ENCODE results near the gene TMEM117. TPM values are rescaled to one million over a fixed set of nuclear protein-coding genes. Genes with fewer than 3 reads are reported as not detected.

Gene TMEM117
- polyA plus RNA-seq, 1 donor, result 14.9 TPM

DNA sequence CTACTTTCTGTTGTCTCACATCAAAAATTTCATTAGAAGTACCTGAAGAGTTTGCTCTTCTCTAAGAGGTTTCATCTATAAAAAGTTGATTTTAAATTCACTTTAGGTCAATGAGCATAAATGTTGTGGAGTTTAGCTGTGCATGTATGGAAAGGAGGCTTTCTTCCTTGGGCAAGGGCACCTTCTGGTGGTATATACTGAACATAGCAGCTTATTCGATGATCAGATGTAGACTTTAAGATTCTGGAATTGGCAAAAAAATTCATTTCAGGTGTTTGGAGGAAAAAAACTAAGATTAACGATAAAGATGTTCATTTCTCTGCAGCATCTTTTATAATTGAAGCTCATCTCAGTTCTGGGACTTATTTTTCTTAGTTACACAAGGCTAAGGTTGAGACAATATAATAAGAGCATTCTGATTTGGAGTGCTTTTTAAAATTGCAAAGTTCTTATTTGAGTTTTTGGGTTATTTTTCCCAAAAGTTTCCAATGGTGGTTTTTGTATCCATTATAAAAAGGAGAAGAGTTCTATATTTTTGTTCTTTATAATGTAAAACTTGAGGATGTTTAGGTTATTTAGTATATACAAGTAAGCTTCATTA lies 46.8 kb downstream of the TMEM117 start:
- Histone ChIP-seq H3K27ac (ENCODE audit: low read length) (no peak overlapping the region), H3K4me1 (ENCODE audit: control insufficient read depth, insufficient read depth, low read length) (no peaks in the 10 kb centered on the region), H3K4me3 (ENCODE audit: low read length) (no peak overlapping the region), H3K9me3 (ENCODE audit: control insufficient read depth, low read depth, low read length) (no peaks in the 10 kb centered on the region), H3K27me3 (ENCODE audit: control insufficient read depth, insufficient read depth, low read length) (no peaks in the 10 kb centered on the region), H3K36me3 (ENCODE audit: control insufficient read depth, insufficient read depth, low read length) (no peaks in the 10 kb centered on the region)
- DNase-seq, result peak; percentile 19 to 33
- 37% methylated on average over 2 of the region's 2 CpGs for WGBS (ENCODE audit: insufficient coverage, low lambda C conversion rate)

DNA sequence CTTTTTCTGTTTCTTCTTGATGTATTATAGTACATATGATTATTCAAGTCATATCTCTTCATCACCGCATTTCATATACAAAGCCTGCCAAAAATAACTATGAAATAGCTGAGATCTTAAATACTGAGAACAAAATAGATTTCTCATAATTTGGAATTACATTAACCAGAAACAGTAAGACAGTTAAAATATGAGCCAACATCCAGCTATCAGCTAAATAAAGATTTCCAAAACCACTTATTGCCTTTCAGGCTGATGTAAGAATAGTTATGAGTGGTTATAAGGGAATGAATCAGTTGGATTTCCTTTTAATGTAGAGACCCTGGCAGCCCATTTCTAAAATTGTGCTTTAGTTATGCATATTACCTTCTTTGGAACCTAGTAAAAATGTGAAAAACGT lies 47.4 kb downstream of the TMEM117 start:
- no peak overlapping the region for H3K4me3 ChIP-seq (ENCODE audit: low read length)
- 77% methylated on average over 1 of the region's 2 CpGs for WGBS (ENCODE audit: insufficient coverage, low lambda C conversion rate)
- H3K4me1 ChIP-seq (ENCODE audit: control insufficient read depth, insufficient read depth, low read length), result no peaks in the 10 kb centered on the region
- no peaks in the 10 kb centered on the region for H3K27me3 ChIP-seq (ENCODE audit: control insufficient read depth, insufficient read depth, low read length)
- H3K36me3 ChIP-seq (ENCODE audit: control insufficient read depth, insufficient read depth, low read length), result no peaks in the 10 kb centered on the region
- H3K27ac ChIP-seq (ENCODE audit: low read length), result no peak overlapping the region
- DNase-seq, result no peak
- no peaks in the 10 kb centered on the region for H3K9me3 ChIP-seq (ENCODE audit: control insufficient read depth, low read depth, low read length)

DNA sequence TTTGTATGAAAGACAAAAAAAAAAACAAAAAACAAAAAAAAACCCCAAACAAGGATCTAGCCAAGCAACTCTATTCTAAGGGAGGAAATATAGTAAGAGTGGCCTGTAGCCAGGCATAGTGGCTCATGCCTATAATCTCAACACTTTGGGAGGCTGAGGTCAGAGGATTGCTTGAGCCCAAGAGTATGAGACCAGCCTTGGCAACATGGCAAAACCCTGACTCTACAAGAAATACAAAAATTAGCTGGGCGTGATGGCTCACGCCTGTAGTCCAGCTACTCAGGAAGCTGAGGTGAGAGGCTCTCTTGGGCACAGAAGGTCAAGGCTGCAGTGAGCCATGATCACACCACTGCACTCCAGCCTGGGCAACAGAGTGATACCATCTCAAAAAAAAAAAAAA lies 47.9 kb downstream of the TMEM117 start:
- no peak for DNase-seq
- Histone ChIP-seq H3K36me3 (ENCODE audit: control insufficient read depth, insufficient read depth, low read length) (no peaks in the 10 kb centered on the region), H3K9me3 (ENCODE audit: control insufficient read depth, low read depth, low read length) (no peaks in the 10 kb centered on the region), H3K27me3 (ENCODE audit: control insufficient read depth, insufficient read depth, low read length) (no peaks in the 10 kb centered on the region), H3K4me3 (ENCODE audit: low read length) (no peak overlapping the region), H3K4me1 (ENCODE audit: control insufficient read depth, insufficient read depth, low read length) (no peaks in the 10 kb centered on the region), H3K27ac (ENCODE audit: low read length) (no peak overlapping the region)
- no CpG with 5 or more reads among the region's 2 CpGs for WGBS (ENCODE audit: insufficient coverage, low lambda C conversion rate)

DNA sequence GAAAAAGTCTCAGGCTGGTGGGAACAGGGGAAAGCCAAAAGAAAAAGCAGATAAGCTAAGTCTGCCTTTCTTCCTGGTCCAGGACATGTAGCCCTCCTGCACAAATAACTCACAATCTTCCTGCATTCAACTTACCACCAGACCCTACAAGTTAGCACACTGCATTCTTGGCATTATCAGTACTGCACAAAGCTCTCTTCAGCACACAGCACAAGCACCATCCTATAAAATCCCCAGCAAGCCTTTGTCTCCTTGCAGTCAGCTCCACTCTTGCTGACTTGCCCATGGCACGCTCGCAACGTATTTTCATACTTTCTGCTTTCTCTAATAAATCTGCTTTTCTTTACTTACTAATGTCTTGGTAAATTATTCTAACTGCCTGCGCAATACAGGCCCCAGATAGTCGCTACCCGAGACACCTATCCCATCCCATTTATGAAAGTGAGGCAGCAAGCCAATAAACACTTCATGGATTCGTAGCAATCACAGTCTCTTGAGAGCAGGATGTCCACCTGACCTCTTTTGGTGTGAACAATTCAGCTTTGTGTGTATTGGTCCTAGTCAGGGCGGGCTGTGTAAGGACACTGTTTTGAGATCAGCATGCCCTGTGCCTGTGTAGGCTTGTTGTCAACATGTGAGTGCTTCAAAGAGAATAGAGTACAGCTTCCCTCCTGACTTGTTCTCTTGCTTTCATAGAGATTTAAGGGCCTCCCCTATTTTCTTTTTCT lies 49.0 kb downstream of the TMEM117 start:
- no peak overlapping the region for H3K27ac ChIP-seq (ENCODE audit: low read length)
- no CpG with 5 or more reads among the region's 8 CpGs for WGBS (ENCODE audit: insufficient coverage, low lambda C conversion rate)
- H3K4me3 ChIP-seq (ENCODE audit: low read length), result no peak overlapping the region
- DNase-seq, result peak in 1 of 2 donors; percentile 1
- H3K4me1 ChIP-seq (ENCODE audit: control insufficient read depth, insufficient read depth, low read length), result no peaks in the 10 kb centered on the region
- H3K27me3 ChIP-seq (ENCODE audit: control insufficient read depth, insufficient read depth, low read length), result no peaks in the 10 kb centered on the region
- no peaks in the 10 kb centered on the region for H3K36me3 ChIP-seq (ENCODE audit: control insufficient read depth, insufficient read depth, low read length)
- H3K9me3 ChIP-seq (ENCODE audit: control insufficient read depth, low read depth, low read length), result no peaks in the 10 kb centered on the region

DNA sequence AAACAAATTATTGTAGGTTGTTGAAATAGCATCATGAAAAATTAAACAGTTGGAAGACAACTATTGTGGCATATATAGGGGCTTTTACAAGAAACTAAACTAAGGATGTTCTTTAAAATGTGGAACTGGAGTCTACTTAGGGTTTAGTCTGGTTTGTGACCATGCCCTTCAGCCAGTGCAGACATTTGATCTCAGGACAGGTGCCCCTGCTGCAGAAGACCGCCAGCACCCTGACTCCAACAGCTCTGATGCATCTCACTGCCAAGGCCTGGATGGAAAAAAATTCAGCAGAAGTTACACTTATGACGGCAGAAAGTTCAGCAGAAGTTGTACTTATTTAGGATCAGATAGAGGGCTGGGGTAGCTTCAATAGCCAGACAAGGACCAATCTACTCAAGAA lies 51.5 kb downstream of the TMEM117 start:
- no CpG with 5 or more reads among the region's 2 CpGs for WGBS (ENCODE audit: insufficient coverage, low lambda C conversion rate)
- Histone ChIP-seq H3K36me3 (ENCODE audit: control insufficient read depth, insufficient read depth, low read length) (no peaks in the 10 kb centered on the region), H3K27me3 (ENCODE audit: control insufficient read depth, insufficient read depth, low read length) (no peaks in the 10 kb centered on the region), H3K9me3 (ENCODE audit: control insufficient read depth, low read depth, low read length) (no peaks in the 10 kb centered on the region), H3K27ac (ENCODE audit: low read length) (no peak overlapping the region), H3K4me3 (ENCODE audit: low read length) (no peak overlapping the region), H3K4me1 (ENCODE audit: control insufficient read depth, insufficient read depth, low read length) (no peaks in the 10 kb centered on the region)
- DNase-seq, result no peak

DNA sequence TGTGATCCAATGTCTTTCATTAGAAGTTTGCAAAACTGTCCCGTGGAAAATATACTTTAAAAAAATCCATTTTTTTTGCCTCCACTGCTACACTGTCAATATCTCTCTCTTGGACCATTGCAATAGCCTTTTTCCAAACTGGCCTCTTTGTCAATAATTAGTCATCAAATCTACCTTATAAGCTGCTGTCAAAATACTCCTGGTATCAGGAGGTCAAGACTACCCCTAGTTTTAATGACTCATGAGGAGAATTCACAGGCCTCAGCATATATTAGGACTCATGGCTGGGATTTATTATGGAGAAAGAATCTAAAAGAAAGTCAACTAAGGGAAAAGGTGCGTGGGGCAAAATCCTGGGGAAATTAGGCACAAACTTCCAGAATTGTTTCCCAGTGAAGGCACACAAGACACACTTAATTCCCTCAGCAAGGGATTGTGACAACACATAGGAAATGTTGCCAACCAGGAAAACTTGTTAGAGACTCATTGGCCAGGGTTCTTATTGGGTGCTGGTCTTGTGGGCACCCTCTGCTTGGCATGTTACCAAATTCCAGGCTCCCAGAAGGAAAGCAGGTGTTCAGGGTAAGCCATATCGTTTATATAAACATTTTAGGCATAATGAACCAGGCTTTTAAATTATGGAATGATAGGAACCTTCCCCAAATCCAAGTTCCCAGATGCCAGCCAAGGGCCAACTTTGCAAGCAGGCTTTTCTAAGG lies 56.1 kb downstream of the TMEM117 start:
- Histone ChIP-seq H3K27ac (ENCODE audit: low read length) (no peak overlapping the region), H3K27me3 (ENCODE audit: control insufficient read depth, insufficient read depth, low read length) (no peaks in the 10 kb centered on the region), H3K4me1 (ENCODE audit: control insufficient read depth, insufficient read depth, low read length) (no peaks in the 10 kb centered on the region), H3K36me3 (ENCODE audit: control insufficient read depth, insufficient read depth, low read length) (peaks cover 3% of the 10 kb centered on the region), H3K9me3 (ENCODE audit: control insufficient read depth, low read depth, low read length) (no peaks in the 10 kb centered on the region), H3K4me3 (ENCODE audit: low read length) (no peak overlapping the region)
- 100% methylated on average over 1 of the region's 3 CpGs for WGBS (ENCODE audit: insufficient coverage, low lambda C conversion rate)
- no peak for DNase-seq

DNA sequence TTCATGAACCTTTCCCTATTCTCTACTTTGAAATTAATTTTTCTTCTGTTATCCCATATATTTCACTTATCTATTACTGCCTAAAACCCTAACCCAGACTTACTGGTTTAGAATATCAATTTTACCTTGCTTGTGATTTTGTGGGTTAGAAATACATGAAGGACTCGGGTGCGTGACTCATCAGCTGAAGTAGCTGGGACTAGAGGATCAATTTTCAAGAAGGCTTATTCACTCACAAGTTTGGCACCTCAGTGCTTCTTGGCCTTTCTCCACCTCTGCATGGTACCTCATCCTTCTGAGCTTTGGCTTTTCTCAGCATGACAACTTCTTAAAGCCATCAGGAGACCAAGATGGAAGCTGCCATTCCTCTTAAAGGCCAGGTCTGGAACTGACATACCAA lies 57.8 kb downstream of the TMEM117 start:
- H3K4me1 ChIP-seq (ENCODE audit: control insufficient read depth, insufficient read depth, low read length), result no peaks in the 10 kb centered on the region
- H3K9me3 ChIP-seq (ENCODE audit: control insufficient read depth, low read depth, low read length), result no peaks in the 10 kb centered on the region
- H3K4me3 ChIP-seq (ENCODE audit: low read length), result no peak overlapping the region
- WGBS (ENCODE audit: insufficient coverage, low lambda C conversion rate), result no CpG with 5 or more reads among the region's 2 CpGs
- H3K36me3 ChIP-seq (ENCODE audit: control insufficient read depth, insufficient read depth, low read length), result peaks cover 3% of the 10 kb centered on the region
- no peaks in the 10 kb centered on the region for H3K27me3 ChIP-seq (ENCODE audit: control insufficient read depth, insufficient read depth, low read length)
- DNase-seq, result no peak
- H3K27ac ChIP-seq (ENCODE audit: low read length), result no peak overlapping the region

DNA sequence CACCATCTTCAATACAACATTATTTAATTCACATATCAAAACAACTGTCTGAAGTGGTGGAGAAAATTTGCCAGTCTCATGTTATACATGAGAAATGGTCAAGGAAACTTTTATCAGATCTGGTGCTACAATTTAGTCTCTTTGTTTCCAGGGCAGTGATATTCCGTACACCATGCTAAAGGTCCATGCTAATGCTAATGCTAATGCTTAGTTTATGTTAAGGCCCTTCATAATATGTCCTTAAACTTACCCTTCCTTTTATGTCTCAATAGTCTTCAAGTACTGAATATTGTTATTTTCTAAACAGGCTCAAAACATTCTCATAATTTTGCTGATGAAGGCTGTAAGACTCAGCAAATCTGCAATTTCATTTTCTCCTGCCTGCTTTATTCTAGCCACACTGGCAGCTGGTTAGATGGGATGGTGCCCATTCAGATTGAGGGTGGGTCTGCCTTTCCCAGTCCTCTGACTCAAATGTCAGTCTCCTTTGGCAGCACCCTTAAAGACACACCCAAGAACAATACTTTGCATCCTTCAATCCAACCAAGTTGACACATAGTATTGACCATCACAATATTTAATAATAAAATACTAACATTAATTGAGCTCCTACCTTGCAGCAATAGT lies 59.8 kb downstream of the TMEM117 start:
- Histone ChIP-seq H3K27me3 (ENCODE audit: control insufficient read depth, insufficient read depth, low read length) (no peaks in the 10 kb centered on the region), H3K4me1 (ENCODE audit: control insufficient read depth, insufficient read depth, low read length) (no peaks in the 10 kb centered on the region), H3K27ac (ENCODE audit: low read length) (no peak overlapping the region), H3K36me3 (ENCODE audit: control insufficient read depth, insufficient read depth, low read length) (peaks cover 3% of the 10 kb centered on the region), H3K4me3 (ENCODE audit: low read length) (no peak overlapping the region), H3K9me3 (ENCODE audit: control insufficient read depth, low read depth, low read length) (no peaks in the 10 kb centered on the region)
- WGBS (ENCODE audit: insufficient coverage, low lambda C conversion rate), result no CpG with 5 or more reads among the region's 1 CpG
- no peak for DNase-seq

DNA sequence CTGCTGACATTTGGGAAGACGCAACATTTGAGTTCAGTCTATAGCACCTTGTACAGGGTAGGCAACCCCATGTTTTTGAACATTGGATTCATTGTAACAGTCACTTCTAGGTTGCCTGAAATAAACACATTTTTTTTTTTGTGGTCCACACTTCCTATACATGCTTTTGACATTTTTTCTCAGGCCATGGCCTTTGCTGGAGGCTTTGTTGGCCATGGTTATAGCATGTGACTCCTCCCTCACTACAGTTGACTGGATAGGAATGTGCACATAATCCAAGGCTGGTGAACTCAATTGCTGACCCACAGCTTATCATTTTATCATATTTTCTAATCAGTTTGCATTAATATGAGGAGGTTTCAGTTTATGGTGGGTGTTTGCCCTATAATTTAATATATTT lies 60.6 kb downstream of the TMEM117 start:
- H3K27ac ChIP-seq (ENCODE audit: low read length), result no peak overlapping the region
- no peaks in the 10 kb centered on the region for H3K27me3 ChIP-seq (ENCODE audit: control insufficient read depth, insufficient read depth, low read length)
- WGBS (ENCODE audit: insufficient coverage, low lambda C conversion rate), result no CpG with 5 or more reads among the region's 1 CpG
- no peak for DNase-seq
- peaks cover 3% of the 10 kb centered on the region for H3K36me3 ChIP-seq (ENCODE audit: control insufficient read depth, insufficient read depth, low read length)
- no peaks in the 10 kb centered on the region for H3K9me3 ChIP-seq (ENCODE audit: control insufficient read depth, low read depth, low read length)
- no peak overlapping the region for H3K4me3 ChIP-seq (ENCODE audit: low read length)
- no peaks in the 10 kb centered on the region for H3K4me1 ChIP-seq (ENCODE audit: control insufficient read depth, insufficient read depth, low read length)

DNA sequence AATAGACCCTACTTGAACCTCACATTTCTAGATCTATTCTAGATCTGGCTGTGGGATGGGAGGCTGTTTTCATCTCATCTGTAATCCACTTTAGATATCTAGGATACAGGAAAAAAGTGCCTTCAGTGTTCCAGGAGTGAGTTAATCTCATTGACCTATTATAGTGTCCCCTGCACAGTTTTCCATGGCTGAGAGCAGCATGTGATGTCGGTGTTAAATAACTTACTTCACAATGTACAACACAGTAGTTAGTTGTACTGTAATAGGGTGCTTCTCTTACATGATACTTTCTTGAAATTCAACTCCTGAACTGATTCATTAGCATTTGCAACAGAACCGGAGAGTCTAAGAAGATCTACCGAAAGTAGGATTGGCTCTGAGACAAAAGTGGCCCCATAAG lies 62.6 kb downstream of the TMEM117 start:
- Histone ChIP-seq H3K27me3 (ENCODE audit: control insufficient read depth, insufficient read depth, low read length) (no peaks in the 10 kb centered on the region), H3K4me3 (ENCODE audit: low read length) (no peak overlapping the region), H3K4me1 (ENCODE audit: control insufficient read depth, insufficient read depth, low read length) (no peaks in the 10 kb centered on the region), H3K9me3 (ENCODE audit: control insufficient read depth, low read depth, low read length) (no peaks in the 10 kb centered on the region), H3K27ac (ENCODE audit: low read length) (no peak overlapping the region), H3K36me3 (ENCODE audit: control insufficient read depth, insufficient read depth, low read length) (peaks cover 3% of the 10 kb centered on the region)
- WGBS (ENCODE audit: insufficient coverage, low lambda C conversion rate), result no CpG with 5 or more reads among the region's 3 CpGs
- DNase-seq, result no peak
